HEK293T (cell line): ENCODE measurements around the gene LRRC1.

Source experiments
- CTBP1 ChIP-seq: fragments of 450-650 bp; IDR thresholded peaks from 2 replicates; pipeline ENCODE4 v1.6.1; 2016; ENCODE audit warnings: borderline replicate concordance
- ELF4 ChIP-seq: fragments of 450-650 bp; IDR thresholded peaks from 2 replicates; pipeline ENCODE4 v1.6.1; 2017; ENCODE audit warnings: antibody characterized with exemption
- NFRKB ChIP-seq: fragments of 450-650 bp; IDR thresholded peaks from 2 replicates; pipeline ENCODE4 v1.6.1; 2016; ENCODE audit warnings: mild to moderate bottlenecking, moderate library complexity
- SP1 ChIP-seq: fragments of 450-650 bp; IDR thresholded peaks from 2 replicates; pipeline ENCODE4 v1.6.1; 2017

GRCh38 chr6:53934023-53934422, 139.2 kb downstream of the LRRC1 start:
- no peak for TF ChIP-seq CTBP1
- no peak for TF ChIP-seq NFRKB
- TF ChIP-seq ELF4 = no peak
- no peak for TF ChIP-seq SP1
